Omental fat pad (tissue), 4 donors: ENCODE measurements around the gene GAB2. TPM values are rescaled to one million over a fixed set of nuclear protein-coding genes. Genes with fewer than 3 reads are reported as not detected.
A peak's percentile ranks its signal among the peaks of the same experiment; 100 is the strongest.
"Not testable (repeated sequence)": the region's sequence is repeated elsewhere in the genome, so short reads cannot be mapped to it uniquely, and the experiment has no call there.

Experiments
- ATAC-seq: fragments of 150-250 bp; one replicate; pipeline ENCODE4 v1.9.1; 2016; ENCODE audit warnings: mild to moderate bottlenecking, moderate library complexity; ENCODE audit not compliant: low FRiP score
- DNase-seq: peaks from one replicate; pipeline ENCODE4 v3.0.0-alpha.2; 2019; ENCODE audit warnings: low spot score
- total RNA-seq, 4 donors: library from RNA; depleted of rRNA; stranded (reverse); fragments of >200 nt; gene quantifications; one replicate each; pipeline ENCODE4 v1.1.0, GENCODE V29; 2016
- TF ChIP-seq, protein P1 (sequence below), 3 donors: fragments of 450-650 bp; IDR thresholded peaks; one replicate each; pipeline ENCODE4 v1.5.1; 2016 to 2017; ENCODE audit warnings: antibody characterized with exemption in 3 of 3, mild to moderate bottlenecking in 3 of 3, moderate library complexity in 2 of 3

GAB2 gene
- total RNA-seq: 10 to 100 TPM; 25.3 to 97.7 (median 36.1) TPM

- no peak for DNase-seq
- TF ChIP-seq, protein P1, sequence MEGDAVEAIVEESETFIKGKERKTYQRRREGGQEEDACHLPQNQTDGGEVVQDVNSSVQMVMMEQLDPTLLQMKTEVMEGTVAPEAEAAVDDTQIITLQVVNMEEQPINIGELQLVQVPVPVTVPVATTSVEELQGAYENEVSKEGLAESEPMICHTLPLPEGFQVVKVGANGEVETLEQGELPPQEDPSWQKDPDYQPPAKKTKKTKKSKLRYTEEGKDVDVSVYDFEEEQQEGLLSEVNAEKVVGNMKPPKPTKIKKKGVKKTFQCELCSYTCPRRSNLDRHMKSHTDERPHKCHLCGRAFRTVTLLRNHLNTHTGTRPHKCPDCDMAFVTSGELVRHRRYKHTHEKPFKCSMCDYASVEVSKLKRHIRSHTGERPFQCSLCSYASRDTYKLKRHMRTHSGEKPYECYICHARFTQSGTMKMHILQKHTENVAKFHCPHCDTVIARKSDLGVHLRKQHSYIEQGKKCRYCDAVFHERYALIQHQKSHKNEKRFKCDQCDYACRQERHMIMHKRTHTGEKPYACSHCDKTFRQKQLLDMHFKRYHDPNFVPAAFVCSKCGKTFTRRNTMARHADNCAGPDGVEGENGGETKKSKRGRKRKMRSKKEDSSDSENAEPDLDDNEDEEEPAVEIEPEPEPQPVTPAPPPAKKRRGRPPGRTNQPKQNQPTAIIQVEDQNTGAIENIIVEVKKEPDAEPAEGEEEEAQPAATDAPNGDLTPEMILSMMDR (IDR thresholded peaks at IDR 0.05): no peak
- peak; percentile 51 for ATAC-seq
Measured at GRCh38 chr11:78417175-78417887, at the start of gene GAB2. Gene GAB2 (minus strand): TSS chr11:78417820. CDS start chr11:78417720, 100 bp downstream.

GRCh38 chr11:78467370-78467769 lies 49.8 kb upstream of the GAB2 start:
- no peak for ATAC-seq
- DNase-seq: no peak
- TF ChIP-seq, protein P1 (IDR thresholded peaks at IDR 0.05): no peak

- TF ChIP-seq, protein P1 (IDR thresholded peaks at IDR 0.05): no peak
- ATAC-seq: no peak
Measured at GRCh38 chr11:78465169-78465942, 47.7 kb upstream of the GAB2 start.

DNA sequence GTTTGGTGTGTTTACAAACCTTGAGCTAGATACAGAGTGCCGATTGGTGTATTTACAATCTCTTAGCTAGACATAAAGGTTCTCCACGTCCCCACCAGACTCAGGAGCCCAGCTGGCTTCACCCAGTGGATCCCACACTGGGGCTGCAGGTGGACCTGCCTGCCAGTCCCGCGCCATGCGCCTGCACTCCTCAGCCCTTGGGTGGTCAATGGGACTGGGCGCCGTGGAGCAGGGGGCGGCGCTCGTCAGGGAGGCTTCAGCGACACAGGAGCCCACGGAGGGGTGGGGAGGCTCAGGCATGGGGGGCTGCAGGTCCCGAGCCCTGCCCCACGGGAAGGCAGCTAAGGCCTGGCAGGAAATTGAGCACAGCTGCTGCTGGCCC lies 47.2 kb upstream of the GAB2 start:
- not testable (repeated sequence) for DNase-seq, ATAC-seq

More at GRCh38 chr11:78465169-78465942, 47.7 kb upstream of the GAB2 start:
- no peak for DNase-seq

DNA sequence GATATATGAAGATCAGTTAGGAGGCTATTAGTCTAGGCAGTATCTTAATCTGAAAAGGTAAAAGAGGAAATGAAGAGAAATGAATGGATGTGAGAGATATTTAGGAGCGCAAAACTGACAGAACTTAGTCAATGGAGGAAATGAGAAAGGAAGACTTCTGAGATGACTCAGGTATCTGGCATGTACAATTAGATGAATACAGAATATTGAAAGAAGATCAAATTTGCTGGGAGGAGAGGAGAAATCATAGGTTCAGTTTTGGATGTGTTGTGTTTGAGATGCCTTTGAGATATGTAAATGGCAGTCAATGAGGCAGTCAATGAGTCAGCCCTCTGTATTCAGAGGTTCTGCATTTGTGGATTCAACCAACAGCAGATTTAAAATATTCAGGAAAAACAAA lies 42.9 kb upstream of the GAB2 start:
- DNase-seq (no peak), ATAC-seq (no peak)
- TF ChIP-seq, protein P1 (IDR thresholded peaks at IDR 0.05): no peak

- TF ChIP-seq, protein P1 (IDR thresholded peaks at IDR 0.05): no peak
- DNase-seq: no peak
- no peak for ATAC-seq
Measured at GRCh38 chr11:78459738-78460137, 42.1 kb upstream of the GAB2 start.

GRCh38 chr11:78457448-78457847 lies 39.8 kb upstream of the GAB2 start:
- ATAC-seq (no peak), DNase-seq (no peak)
- TF ChIP-seq, protein P1 (IDR thresholded peaks at IDR 0.05): no peak
